Activated naive CD4-positive, alpha-beta T cell treated with anti-CD3 and anti-CD28 coated beads, Interleukin-2, amount 50 U/mL, for 72 hours (primary cell): ENCODE measurements around the gene DCTN2. TPM values are rescaled to one million over a fixed set of nuclear protein-coding genes. Genes with fewer than 3 reads are reported as not detected.

ENCODE experiments used
- ATAC-seq, 2 donors: fragments of 150-1000 bp; cut with Tn5 transposase; 2 replicates each; pipeline ENCODE4 v1.10.0; 2021; ENCODE audit warnings: mild to moderate bottlenecking in 2 of 2, moderate library complexity in 2 of 2
- DNase-seq, 2 donors: peaks; one replicate each; pipeline ENCODE4 v3.0.0; 2021 to 2022; ENCODE audit warnings: low spot score in 2 of 2
- H3K27ac Mint-ChIP-seq, 2 donors: one replicate each; pipeline ENCODE4 v1.8.0; 2022; ENCODE audit warnings: mild to moderate bottlenecking in 2 of 2, mixed read lengths in 2 of 2
- H3K36me3 Mint-ChIP-seq, 2 donors: one replicate each; pipeline ENCODE4 v1.8.0; 2022; ENCODE audit warnings: mixed read lengths in 2 of 2
- H3K9me3 Mint-ChIP-seq, 2 donors: one replicate each; pipeline ENCODE4 v1.8.0; 2022; ENCODE audit warnings: mixed read lengths in 2 of 2
- total RNA-seq, 2 donors: library from RNA; stranded (reverse); gene quantifications; one replicate each; pipeline ENCODE4 v1.2.3, GENCODE V29; 2022

DCTN2 gene
- total RNA-seq, 2 donors from 2014 or later, result 77.1 to 122 TPM

GRCh38 chr12:57558864-57559263, 11.9 kb upstream of the DCTN2 start:
- H3K36me3 Mint-ChIP-seq, result no peaks in the 10 kb centered on the region
- no peaks in the 10 kb centered on the region for H3K9me3 Mint-ChIP-seq
- no peak for ATAC-seq
- no peak overlapping the region for H3K27ac Mint-ChIP-seq
- DNase-seq, result no peak

- Mint-ChIP-seq H3K27ac (no peak overlapping the region), H3K9me3 (no peaks in the 10 kb centered on the region), H3K36me3 (no peaks in the 10 kb centered on the region)
- ATAC-seq (no peak), DNase-seq (no peak)
These were observed 7.9 kb upstream of the DCTN2 start for GRCh38 chr12:57554897-57555296.

GRCh38 chr12:57554453-57554852, 7.5 kb upstream of the DCTN2 start:
- DNase-seq (no peak), ATAC-seq (no peak)
- Mint-ChIP-seq H3K9me3 (no peaks in the 10 kb centered on the region), H3K27ac (no peak overlapping the region), H3K36me3 (no peaks in the 10 kb centered on the region)

- ATAC-seq, result no peak
- no peak for DNase-seq
- H3K27ac Mint-ChIP-seq, result no peak overlapping the region
- H3K9me3 Mint-ChIP-seq, result no peaks in the 10 kb centered on the region
- H3K36me3 Mint-ChIP-seq, result no peaks in the 10 kb centered on the region
These were observed 6.6 kb upstream of the DCTN2 start for GRCh38 chr12:57553343-57554202.

GRCh38 chr12:57552835-57553313, 5.9 kb upstream of the DCTN2 start:
- ATAC-seq (no peak), DNase-seq (no peak)
- Mint-ChIP-seq H3K36me3 (no peaks in the 10 kb centered on the region), H3K27ac (no peak overlapping the region), H3K9me3 (no peaks in the 10 kb centered on the region)

GRCh38 chr12:57552306-57552651, 5.3 kb upstream of the DCTN2 start:
- ATAC-seq, result no peak
- H3K9me3 Mint-ChIP-seq, result no peaks in the 10 kb centered on the region
- no peak overlapping the region for H3K27ac Mint-ChIP-seq
- H3K36me3 Mint-ChIP-seq, result peaks cover 0 to 1% of the 10 kb centered on the region in 2 donors
- no peak for DNase-seq

GRCh38 chr12:57551637-57552305, 4.8 kb upstream of the DCTN2 start:
- DNase-seq (no peak), ATAC-seq (no peak)
- peaks cover under 1 to 6% of the 10 kb centered on the region in 2 donors for H3K36me3 Mint-ChIP-seq
- H3K27ac Mint-ChIP-seq, result no peak overlapping the region
- no peaks in the 10 kb centered on the region for H3K9me3 Mint-ChIP-seq

- Mint-ChIP-seq H3K36me3 (peaks cover 9 to 15% of the 10 kb centered on the region in 2 donors), H3K9me3 (no peaks in the 10 kb centered on the region), H3K27ac (no peak overlapping the region)
- ATAC-seq, result no peak
- DNase-seq, result no peak
These were observed 3.9 kb upstream of the DCTN2 start for GRCh38 chr12:57550641-57551549.

- ATAC-seq (peak; percentile 39 to 67), DNase-seq (peak in 1 of 2 donors; percentile 78)
- no peak within 1 kb of the TSS for H3K27ac Mint-ChIP-seq
- H3K36me3 Mint-ChIP-seq, result peaks cover 11 to 17% of the 10 kb centered on the region in 2 donors
- H3K9me3 Mint-ChIP-seq, result no peaks in the 10 kb centered on the region
These were observed 3.1 kb upstream of the DCTN2 start, which contains the start of gene KIF5A for GRCh38 chr12:57549909-57550640. Gene KIF5A, plus strand, starts transcription at chr12:57550044. Its CDS starts 228 bp downstream, at chr12:57550272.

- H3K36me3 Mint-ChIP-seq, result peaks cover 11 to 17% of the 10 kb centered on the region in 2 donors
- DNase-seq, result no peak
- no peaks in the 10 kb centered on the region for H3K9me3 Mint-ChIP-seq
- no peak overlapping the region for H3K27ac Mint-ChIP-seq
- no peak for ATAC-seq
These were observed 2.4 kb upstream of the DCTN2 start for GRCh38 chr12:57549203-57549908.

- H3K27ac Mint-ChIP-seq, result no peak overlapping the region
- no peak for ATAC-seq
- DNase-seq, result no peak
- peaks cover 11 to 17% of the 10 kb centered on the region in 2 donors for H3K36me3 Mint-ChIP-seq
- H3K9me3 Mint-ChIP-seq, result no peaks in the 10 kb centered on the region
These were observed 1.5 kb upstream of the DCTN2 start for GRCh38 chr12:57548488-57548887.

- no peak overlapping the region for H3K27ac Mint-ChIP-seq
These were observed 972 bp upstream of the DCTN2 start for GRCh38 chr12:57548013-57548315.

GRCh38 chr12:57547288-57548012, 458 bp upstream of the DCTN2 start:
- peaks cover 11 to 17% of the 10 kb centered on the region in 2 donors for H3K36me3 Mint-ChIP-seq
- H3K27ac Mint-ChIP-seq, result peak overlapping the region; percentile 98 to 99
- ATAC-seq (no peak), DNase-seq (no peak)
- H3K9me3 Mint-ChIP-seq, result no peaks in the 10 kb centered on the region

More at GRCh38 chr12:57548013-57548315, 972 bp upstream of the DCTN2 start:
- Mint-ChIP-seq H3K36me3 (peaks cover 11 to 17% of the 10 kb centered on the region in 2 donors), H3K9me3 (no peaks in the 10 kb centered on the region)
- no peak for ATAC-seq
- no peak for DNase-seq

GRCh38 chr12:57545809-57546437, 1.1 kb downstream of the DCTN2 start:
- Mint-ChIP-seq H3K9me3 (no peaks in the 10 kb centered on the region), H3K36me3 (peaks cover 11 to 17% of the 10 kb centered on the region in 2 donors)
- peak in 1 of 2 donors; percentile 15 for ATAC-seq

GRCh38 chr12:57543581-57543980, 3.4 kb downstream of the DCTN2 start:
- ATAC-seq, result no peak
- no peaks in the 10 kb centered on the region for H3K9me3 Mint-ChIP-seq
- DNase-seq, result no peak
- H3K36me3 Mint-ChIP-seq, result peaks cover 11 to 17% of the 10 kb centered on the region in 2 donors
- no peak overlapping the region for H3K27ac Mint-ChIP-seq

More at GRCh38 chr12:57545809-57546437, 1.1 kb downstream of the DCTN2 start:
- peak overlapping the region; percentile 98 to 99 for H3K27ac Mint-ChIP-seq
- no peak for DNase-seq
